Stomach smooth muscle (tissue), 2 donors: ENCODE results near the gene CMIP.

Source experiments
- H3K27ac ChIP-seq: one replicate; pipeline ENCODE4 v1.7.0; 2013; ENCODE audit warnings: mild to moderate bottlenecking, low read length, inconsistent platforms
- H3K27me3 ChIP-seq, 2 donors: one replicate each; pipeline ENCODE4 v1.7.0; 2013; ENCODE audit warnings: low read length in 2 of 2; ENCODE audit not compliant: insufficient read depth in 2 of 2, control insufficient read depth in 1 of 2
- H3K36me3 ChIP-seq, 2 donors: one replicate each; pipeline ENCODE4 v1.7.0; 2013; ENCODE audit warnings: low read length in 2 of 2; ENCODE audit not compliant: control insufficient read depth in 2 of 2, insufficient read depth in 2 of 2
- H3K4me1 ChIP-seq: one replicate; pipeline ENCODE4 v1.7.0; 2013; ENCODE audit warnings: low read length; ENCODE audit not compliant: control insufficient read depth, insufficient read depth
- H3K4me3 ChIP-seq, 2 donors: one replicate each; pipeline ENCODE4 v1.7.0; 2013; ENCODE audit warnings: low read length in 2 of 2
- H3K9ac ChIP-seq, 2 donors: one replicate each; pipeline ENCODE4 v1.7.0; 2013; ENCODE audit warnings: low read length in 2 of 2, mild to moderate bottlenecking in 1 of 2
- H3K9me3 ChIP-seq, 2 donors: one replicate each; pipeline ENCODE4 v1.7.0; 2013; ENCODE audit warnings: low read length in 2 of 2; ENCODE audit not compliant: control insufficient read depth in 2 of 2
- donor health status: healthy.
- donor health status: Pancreatic carcinoma.

Gene CMIP

DNA sequence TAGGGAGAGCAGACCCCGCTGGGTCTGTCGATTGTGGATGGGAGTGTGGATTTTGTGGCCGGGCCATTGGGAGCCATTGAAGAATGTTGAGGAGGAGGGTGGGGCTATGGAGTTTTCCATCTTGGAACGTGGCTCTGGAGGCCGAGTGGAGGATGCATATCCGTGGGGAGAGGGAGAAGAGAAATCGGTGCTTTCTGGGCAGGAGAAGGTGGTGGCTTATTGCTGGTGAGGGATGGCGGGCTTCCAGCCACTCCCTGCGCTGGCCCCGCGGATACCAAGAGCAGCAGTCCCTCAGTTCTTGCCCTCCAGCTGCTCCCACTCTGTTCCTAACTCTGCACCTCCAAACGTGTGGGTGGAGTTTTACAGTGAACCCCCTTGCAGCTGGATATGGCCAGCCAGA lies 162.4 kb downstream of the CMIP start:
- Histone ChIP-seq H3K4me3 (no peak overlapping the region), H3K27me3 (no peaks in the 10 kb centered on the region), H3K9ac (no peak overlapping the region), H3K9me3 (no peaks in the 10 kb centered on the region), H3K27ac (no peak overlapping the region), H3K36me3 (peaks cover 0 to 5% of the 10 kb centered on the region in 2 donors), H3K4me1 (peaks cover 46% of the 10 kb centered on the region)

DNA sequence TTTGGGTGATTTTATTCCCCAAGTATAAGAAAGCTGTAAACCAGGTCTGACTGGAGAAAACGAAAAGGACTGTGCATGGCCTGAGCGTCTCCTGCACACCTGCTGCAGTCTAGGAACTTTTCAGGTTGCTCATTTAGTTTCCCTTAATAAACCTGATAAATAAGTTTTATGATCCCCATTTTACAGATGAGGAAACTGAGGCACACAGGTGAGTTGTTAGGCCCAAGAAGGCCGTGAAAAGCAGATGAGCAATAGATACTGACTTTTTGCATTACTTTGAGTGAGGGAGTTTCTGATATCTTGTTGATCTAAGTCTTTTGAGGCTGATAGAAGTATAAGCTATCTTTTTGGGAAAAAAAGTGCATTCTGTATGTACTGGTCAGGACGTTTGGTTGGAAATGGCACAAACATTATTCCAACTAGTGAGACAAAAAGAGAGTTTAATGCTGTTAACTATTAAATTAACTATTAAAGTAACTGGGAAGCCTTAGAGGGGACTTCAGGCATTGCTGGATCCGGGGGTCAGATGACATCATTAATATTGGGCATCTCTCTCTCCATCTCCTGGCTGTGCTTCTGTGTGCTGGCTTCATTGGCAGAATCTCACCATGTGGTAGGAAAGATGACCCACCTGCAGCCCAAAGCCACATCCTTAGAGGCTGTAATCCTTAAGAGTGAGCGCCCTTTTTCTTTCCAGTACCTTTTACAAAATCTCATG lies 163.4 kb downstream of the CMIP start:
- Histone ChIP-seq H3K4me3 (no peak overlapping the region), H3K9ac (no peak overlapping the region), H3K27ac (no peak overlapping the region), H3K4me1 (peaks cover 51% of the 10 kb centered on the region), H3K27me3 (no peaks in the 10 kb centered on the region), H3K36me3 (peaks cover 0 to 5% of the 10 kb centered on the region in 2 donors), H3K9me3 (no peaks in the 10 kb centered on the region)

DNA sequence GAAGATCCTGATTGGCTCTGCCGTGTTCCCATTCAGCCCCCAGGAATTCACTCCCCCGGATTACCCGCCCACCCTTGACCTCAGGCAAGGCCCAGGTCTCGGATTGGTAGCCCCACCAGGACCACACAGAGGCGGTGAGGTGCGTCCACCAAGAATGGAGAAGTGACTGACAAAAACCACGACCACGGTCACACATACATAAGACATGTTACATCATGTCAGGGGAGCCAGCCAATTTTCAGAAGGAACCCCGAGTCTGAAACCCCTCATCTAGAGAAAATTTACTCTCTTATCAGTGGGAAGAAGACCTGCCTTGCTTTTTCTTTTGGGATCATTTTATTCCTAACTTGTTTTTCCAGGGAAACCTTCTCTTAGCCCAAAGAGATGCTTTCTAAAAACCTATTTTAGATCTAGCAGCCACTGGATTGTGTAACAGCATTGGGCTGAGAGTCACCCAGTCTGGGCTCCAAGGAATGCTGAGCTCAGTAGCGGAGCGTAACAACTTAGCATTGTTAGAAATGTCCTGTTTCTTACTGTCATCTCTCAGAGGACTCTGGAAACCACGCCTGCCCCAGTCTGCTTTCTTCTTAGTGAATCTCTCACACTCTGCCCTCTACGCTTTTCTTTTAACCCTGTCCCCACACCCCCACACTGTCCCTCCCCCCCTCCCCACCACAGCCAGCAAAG lies 164.1 kb downstream of the CMIP start:
- no peak overlapping the region for H3K4me3 ChIP-seq
- H3K27ac ChIP-seq, result peak overlapping the region; percentile 37
- H3K27me3 ChIP-seq, result no peaks in the 10 kb centered on the region
- peaks cover 53% of the 10 kb centered on the region for H3K4me1 ChIP-seq
- H3K9ac ChIP-seq, result no peak overlapping the region
- peaks cover 0 to 7% of the 10 kb centered on the region in 2 donors for H3K36me3 ChIP-seq
- no peaks in the 10 kb centered on the region for H3K9me3 ChIP-seq

DNA sequence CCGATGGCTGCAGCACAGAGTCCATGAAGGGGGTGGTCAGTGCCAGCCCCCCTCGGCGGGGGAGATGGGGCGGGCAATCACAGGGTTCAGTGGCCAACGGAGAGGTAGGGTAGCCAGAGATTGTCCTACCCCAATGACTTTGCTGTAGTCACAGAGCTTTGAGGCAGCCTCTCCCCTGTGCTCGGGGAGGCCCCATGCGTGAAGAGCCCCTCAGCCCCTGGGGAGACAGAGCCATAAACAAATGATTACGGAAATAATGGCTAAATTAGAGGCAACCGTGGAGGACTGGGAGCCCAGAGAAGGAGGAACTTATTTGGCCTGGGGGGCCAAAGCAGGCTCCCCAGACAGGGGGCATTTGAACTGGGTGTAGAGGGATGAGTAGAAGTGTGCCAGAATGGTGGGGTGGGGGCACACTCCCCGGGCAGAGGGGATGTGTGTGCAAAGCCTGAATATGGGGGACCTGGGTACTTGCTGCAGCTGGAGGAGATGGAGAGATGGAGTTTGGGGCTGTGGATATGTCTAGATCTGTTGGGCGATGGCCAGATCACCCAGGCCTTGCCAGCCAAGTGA lies 164.8 kb downstream of the CMIP start:
- H3K4me1 ChIP-seq, result peaks cover 56% of the 10 kb centered on the region
- H3K9ac ChIP-seq, result no peak overlapping the region
- H3K36me3 ChIP-seq, result peaks cover 0 to 7% of the 10 kb centered on the region in 2 donors
- peak overlapping the region; percentile 49 for H3K27ac ChIP-seq
- no peaks in the 10 kb centered on the region for H3K27me3 ChIP-seq
- no peaks in the 10 kb centered on the region for H3K9me3 ChIP-seq
- H3K4me3 ChIP-seq, result peak overlapping the region in 1 of 2 donors; percentile 44

DNA sequence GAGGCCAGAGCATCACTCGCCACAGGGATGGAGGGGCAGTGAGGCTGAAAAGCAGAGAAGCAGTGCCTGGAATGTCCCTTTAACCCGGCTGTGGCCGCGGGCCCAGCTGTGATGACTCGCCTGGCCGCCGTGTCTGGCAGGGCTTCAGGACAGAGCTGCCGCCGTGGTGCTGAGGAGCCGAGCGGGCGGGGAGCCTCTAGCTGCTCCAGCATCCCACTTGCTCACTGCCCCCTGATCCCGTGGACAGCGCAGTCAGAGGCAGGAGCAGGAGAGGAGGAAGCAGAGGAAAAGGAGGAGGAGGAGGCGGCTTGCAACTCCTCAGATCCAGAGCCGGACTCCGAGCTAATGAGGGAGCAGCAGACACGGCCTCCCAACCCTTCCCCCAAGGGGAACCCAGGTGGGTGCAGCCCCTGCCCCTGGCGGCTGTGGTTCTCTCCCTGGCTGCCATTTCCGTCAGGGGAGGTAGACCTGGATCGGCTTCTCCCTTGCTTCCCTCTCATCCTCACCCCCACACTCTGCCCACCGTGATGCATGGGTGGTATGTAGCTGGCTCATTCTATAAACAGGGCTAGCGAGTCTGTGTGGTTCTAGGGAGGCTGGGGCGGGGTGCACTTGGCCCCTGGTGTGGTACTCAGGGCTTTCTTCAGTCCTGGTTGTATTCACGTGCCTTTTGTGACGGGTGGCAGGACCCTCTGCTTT lies 165.7 kb downstream of the CMIP start:
- Histone ChIP-seq H3K4me1 (peaks cover 53% of the 10 kb centered on the region), H3K9ac (no peak overlapping the region), H3K9me3 (no peaks in the 10 kb centered on the region), H3K36me3 (peaks cover 0 to 7% of the 10 kb centered on the region in 2 donors), H3K27me3 (no peaks in the 10 kb centered on the region), H3K27ac (peak overlapping the region; percentile 49), H3K4me3 (peak overlapping the region in 1 of 2 donors; percentile 64)

DNA sequence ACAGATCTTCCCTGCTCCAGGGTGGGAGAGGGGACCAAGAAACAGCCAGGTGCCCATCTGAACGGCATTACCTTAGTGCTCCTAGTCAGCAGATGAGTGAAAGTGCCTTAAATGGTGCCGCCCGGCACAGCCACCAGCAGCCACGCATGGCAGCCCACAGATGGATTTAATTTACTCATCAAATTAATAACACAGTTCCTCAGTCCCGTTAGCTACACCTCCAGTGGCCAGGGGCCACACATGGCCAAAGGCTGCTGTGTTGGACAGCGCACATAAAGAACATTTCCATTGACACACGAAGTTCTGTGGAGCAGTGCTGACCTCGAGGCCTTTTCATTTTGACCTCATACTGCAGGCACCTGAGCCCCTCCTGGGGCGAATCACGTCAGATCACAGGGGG lies 166.3 kb downstream of the CMIP start:
- Histone ChIP-seq H3K9me3 (no peaks in the 10 kb centered on the region), H3K4me1 (peaks cover 53% of the 10 kb centered on the region)

DNA sequence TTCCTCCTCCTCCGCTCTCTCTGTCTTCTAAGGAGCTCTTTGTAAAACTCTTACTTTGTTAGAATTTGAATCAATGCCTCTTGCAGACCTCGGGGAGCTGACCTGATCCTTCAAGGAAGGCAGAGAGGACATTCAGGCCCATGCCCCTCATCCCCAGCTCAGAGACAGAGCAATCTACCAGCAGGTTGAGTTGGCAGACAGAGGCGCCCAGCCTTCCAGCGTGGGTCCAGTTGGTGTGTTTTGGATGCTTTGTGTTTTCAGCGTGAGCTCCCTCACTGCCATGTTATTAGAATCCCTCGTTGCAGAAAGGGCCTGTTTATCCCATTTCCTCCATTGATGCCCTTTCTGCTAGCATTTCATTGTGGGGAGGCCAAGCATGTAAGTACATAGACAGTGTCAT lies 167.1 kb downstream of the CMIP start:
- H3K27ac ChIP-seq, result peak overlapping the region; percentile 49
- peaks cover 0 to 7% of the 10 kb centered on the region in 2 donors for H3K36me3 ChIP-seq
- peaks cover 60% of the 10 kb centered on the region for H3K4me1 ChIP-seq
- H3K27me3 ChIP-seq, result no peaks in the 10 kb centered on the region
- H3K9ac ChIP-seq, result no peak overlapping the region
- H3K9me3 ChIP-seq, result no peaks in the 10 kb centered on the region
- H3K4me3 ChIP-seq, result no peak overlapping the region

More for the DNA sequence above, 166.3 kb downstream of the CMIP start:
- Histone ChIP-seq H3K27ac (peak overlapping the region; percentile 49), H3K9ac (no peak overlapping the region), H3K27me3 (no peaks in the 10 kb centered on the region), H3K4me3 (peak overlapping the region in 1 of 2 donors; percentile 64), H3K36me3 (peaks cover 0 to 7% of the 10 kb centered on the region in 2 donors)

DNA sequence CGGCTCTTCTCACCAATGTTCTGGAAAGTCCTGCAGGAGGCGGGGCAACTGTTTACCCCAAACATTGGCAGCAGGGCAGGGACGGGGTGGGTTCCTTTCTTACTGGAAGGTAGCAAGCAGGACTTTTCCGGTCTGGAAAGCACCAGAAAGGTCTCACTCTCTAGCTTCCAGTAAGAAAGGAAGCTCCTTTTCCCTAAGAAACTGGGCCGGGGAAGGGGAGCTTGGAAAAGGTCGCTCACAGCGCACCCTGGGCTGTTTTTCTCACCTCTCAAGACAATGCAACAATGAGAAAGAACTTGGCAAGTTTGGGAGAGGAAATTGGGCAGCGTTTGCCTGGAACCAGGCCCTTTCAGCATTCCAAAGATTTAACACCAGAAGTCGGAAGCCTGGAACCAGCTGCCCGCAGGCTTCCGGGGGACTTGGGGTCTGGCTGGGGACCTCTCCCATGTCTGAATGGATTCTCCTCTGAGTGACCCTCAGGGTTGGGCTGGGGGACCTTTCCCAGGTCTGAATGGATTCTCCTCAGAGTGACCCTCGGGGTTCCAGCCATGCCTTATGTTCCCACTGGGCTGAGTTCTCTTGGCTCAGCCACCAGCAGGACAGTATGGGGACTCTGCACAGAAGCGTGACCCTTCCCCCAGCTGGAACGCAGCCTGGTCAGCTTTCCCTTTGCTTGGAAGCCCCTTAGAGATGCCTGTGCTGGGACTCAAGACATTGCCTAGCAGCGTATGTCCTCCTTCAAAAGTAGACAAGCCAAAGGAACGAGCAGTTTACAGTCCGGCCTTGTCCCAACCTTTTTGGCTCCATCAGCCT lies 167.9 kb downstream of the CMIP start:
- Histone ChIP-seq H3K9ac (peak overlapping the region in 1 of 2 donors; percentile 29), H3K27me3 (no peaks in the 10 kb centered on the region), H3K36me3 (peaks cover 0 to 5% of the 10 kb centered on the region in 2 donors), H3K9me3 (no peaks in the 10 kb centered on the region), H3K4me3 (peak overlapping the region in 1 of 2 donors; percentile 29), H3K4me1 (peaks cover 66% of the 10 kb centered on the region), H3K27ac (peak overlapping the region; percentile 49)

DNA sequence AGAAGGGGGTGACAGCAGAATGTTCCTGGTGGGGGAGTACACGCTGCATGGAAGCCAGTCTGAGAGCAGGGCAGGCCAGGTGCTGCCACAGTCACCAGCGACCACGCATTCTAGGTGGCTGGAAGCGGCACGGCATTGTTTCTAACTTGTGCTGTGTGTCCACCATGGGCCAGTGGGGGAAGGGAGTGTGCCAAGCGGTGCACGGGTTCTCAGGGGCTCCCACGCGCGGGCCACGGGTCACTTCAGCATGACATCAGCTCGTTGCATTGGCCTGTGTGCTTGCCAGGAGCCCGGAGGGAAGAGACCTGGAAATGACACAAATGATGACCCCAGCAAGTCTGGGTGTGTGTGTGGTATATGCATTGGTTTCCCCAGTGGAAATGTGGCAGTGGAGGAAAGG lies 169.6 kb downstream of the CMIP start:
- Histone ChIP-seq H3K27ac (no peak overlapping the region), H3K9ac (no peak overlapping the region), H3K9me3 (no peaks in the 10 kb centered on the region), H3K4me3 (no peak overlapping the region), H3K27me3 (no peaks in the 10 kb centered on the region), H3K4me1 (peaks cover 72% of the 10 kb centered on the region), H3K36me3 (peaks cover 0 to 3% of the 10 kb centered on the region in 2 donors)
